IMR-90 (cell line): ENCODE results near the gene IMPG2. TPM values are rescaled to one million over a fixed set of nuclear protein-coding genes. Genes with fewer than 3 reads are reported as not detected.

Experiments used
- ATAC-seq: fragments of 200-7000 bp; cut with Tn5 transposase; 2 replicates; pipeline ENCODE4 v1.9.1; 2020; ENCODE audit warnings: low read depth, mild to moderate bottlenecking, moderate library complexity
- BruUV-seq: library from RNA; stranded (reverse); fragments of 400-500 nt; replicated peaks from 2 replicates; lab custom pipeline; 2021; lab: Mats Ljungman, UMichigan
- CTCF ChIA-PET: fragments of 300-600 bp; formaldehyde crosslinking; extraction: SDS; loops from one replicate; lab custom pipeline; 2021; ENCODE audit warnings: antibody characterized with exemption; lab: Yijun Ruan, JAX
- POLR2A ChIA-PET: fragments of 300-600 bp; sonication (Branson Sonifier 250); formaldehyde crosslinking; loops from one replicate; lab custom pipeline; 2022; ENCODE audit warnings: antibody characterized with exemption; ENCODE audit not compliant: unreplicated experiment; lab: Charles Lee
- DNase-seq: peaks from one replicate; pipeline ENCODE4 v3.0.0; 2013
- H2AFZ ChIP-seq: replicated peaks from 2 replicates; pipeline ENCODE3; 2013; ENCODE audit warnings: low read length, mild to moderate bottlenecking; ENCODE audit not compliant: poor library complexity
- H2AK5ac ChIP-seq: 2 replicates; pipeline ENCODE4 v1.6.1; 2013; ENCODE audit warnings: low read depth, low read length, inconsistent platforms
- H2AK9ac ChIP-seq: replicated peaks from 2 replicates; pipeline ENCODE3; 2013; ENCODE audit warnings: mild to moderate bottlenecking, low read depth, low read length, moderate library complexity; ENCODE audit not compliant: poor library complexity
- H2BK120ac ChIP-seq: 2 replicates; pipeline ENCODE4 v1.6.1; 2013; ENCODE audit warnings: low read depth, low read length, inconsistent platforms
- H2BK15ac ChIP-seq: 3 replicates; pipeline ENCODE4 v1.6.1; 2013; ENCODE audit warnings: low read depth, low read length, inconsistent platforms
- H2BK20ac ChIP-seq: 2 replicates; pipeline ENCODE4 v1.6.1; 2013; ENCODE audit warnings: low read depth, mild to moderate bottlenecking, inconsistent platforms, low read length, moderate library complexity
- H2BK5ac ChIP-seq: 2 replicates; pipeline ENCODE4 v1.6.1; 2013; ENCODE audit warnings: mild to moderate bottlenecking, low read depth, low read length, inconsistent platforms; ENCODE audit not compliant: poor library complexity, severe bottlenecking
- H3K14ac ChIP-seq: replicated peaks from 2 replicates; pipeline ENCODE4 v1.6.1; 2013; ENCODE audit warnings: low read depth, low read length, inconsistent platforms
- H3K18ac ChIP-seq: 2 replicates; pipeline ENCODE4 v1.6.1; 2013; ENCODE audit warnings: low read depth, low read length, control low read depth
- H3K23ac ChIP-seq: 2 replicates; pipeline ENCODE4 v1.6.1; 2013; ENCODE audit warnings: low read depth, low read length, inconsistent platforms
- H3K27ac ChIP-seq: 2 replicates; pipeline ENCODE4 v1.5.1; 2013; ENCODE audit warnings: mild to moderate bottlenecking, control low read depth, low read length; ENCODE audit not compliant: insufficient read depth
- H3K27me3 ChIP-seq: 2 replicates; pipeline ENCODE4 v1.6.1; 2013; ENCODE audit warnings: low read length; ENCODE audit not compliant: control insufficient read depth, insufficient read depth
- H3K36me3 ChIP-seq: 2 replicates; pipeline ENCODE4 v1.6.1; 2013; ENCODE audit warnings: low read length, mixed read lengths; ENCODE audit not compliant: control insufficient read depth, insufficient read depth
- H3K4ac ChIP-seq: 2 replicates; pipeline ENCODE4 v1.6.1; 2013; ENCODE audit warnings: low read depth, low read length, inconsistent platforms
- H3K4me1 ChIP-seq: 2 replicates; pipeline ENCODE4 v1.6.1; 2013; ENCODE audit warnings: low read length, mixed read lengths; ENCODE audit not compliant: control insufficient read depth, insufficient read depth
- H3K4me2 ChIP-seq: 2 replicates; pipeline ENCODE4 v1.6.1; 2013; ENCODE audit warnings: low read depth, mild to moderate bottlenecking, control low read depth, low read length, moderate library complexity
- H3K4me3 ChIP-seq: 2 replicates; pipeline ENCODE4 v1.5.1; 2013; ENCODE audit warnings: low read depth, mild to moderate bottlenecking, control low read depth, low read length, moderate library complexity; ENCODE audit not compliant: insufficient read depth
- H3K56ac ChIP-seq: 2 replicates; pipeline ENCODE4 v1.6.1; 2013; ENCODE audit warnings: low read length, inconsistent platforms; ENCODE audit not compliant: insufficient read depth; ENCODE audit errors: extremely low read depth
- H3K79me1 ChIP-seq, 2 experiments: 2 replicates each; pipeline ENCODE4 v1.6.1; 2013; ENCODE audit warnings: low read length in 2 of 2, inconsistent platforms in 1 of 2, low read depth in 1 of 2
- H3K9ac ChIP-seq: 2 replicates; pipeline ENCODE4 v1.6.1; 2013; ENCODE audit warnings: low read depth, low read length, control low read depth
- H3K9me1 ChIP-seq: 2 replicates; pipeline ENCODE4 v1.6.1; 2013; ENCODE audit warnings: low read length, inconsistent platforms; ENCODE audit not compliant: insufficient read depth
- H3K9me3 ChIP-seq: 2 replicates; pipeline ENCODE4 v1.6.1; 2013; ENCODE audit warnings: low read length; ENCODE audit not compliant: control insufficient read depth, insufficient read depth
- H4K20me1 ChIP-seq: 2 replicates; pipeline ENCODE4 v1.6.1; 2013; ENCODE audit warnings: low read length, inconsistent platforms; ENCODE audit not compliant: insufficient read depth
- H4K5ac ChIP-seq: 2 replicates; pipeline ENCODE4 v1.6.1; 2013; ENCODE audit warnings: mild to moderate bottlenecking, low read depth, low read length, control low read depth
- H4K8ac ChIP-seq, 2 experiments: 2 replicates each; pipeline ENCODE4 v1.6.1; 2013; ENCODE audit warnings: low read depth in 2 of 2, low read length in 2 of 2, control low read depth in 1 of 2, inconsistent platforms in 1 of 2
- H4K91ac ChIP-seq: 2 replicates; pipeline ENCODE4 v1.6.1; 2013; ENCODE audit warnings: low read depth, low read length, inconsistent platforms; ENCODE audit not compliant: insufficient read depth
- BHLHE40 ChIP-seq: fragments of 150-350 bp; IDR thresholded peaks from 2 replicates; pipeline ENCODE4 v1.6.1; 2016; ENCODE audit warnings: mild to moderate bottlenecking, low read depth, low read length
- FOS ChIP-seq: fragments of 150-350 bp; IDR thresholded peaks from 2 replicates; pipeline ENCODE4 v1.6.1; 2016; ENCODE audit warnings: low read depth, low read length
- MAFK ChIP-seq: IDR thresholded peaks from 2 replicates; pipeline ENCODE4 v1.6.1; 2012; ENCODE audit warnings: low read depth, low read length, improper control_type of control experiment
- MAZ ChIP-seq: IDR thresholded peaks from 2 replicates; pipeline ENCODE4 v1.6.1; 2012; ENCODE audit warnings: low read depth, mild to moderate bottlenecking, low read length, improper control_type of control experiment, moderate library complexity, borderline replicate concordance
- MXI1 ChIP-seq: IDR thresholded peaks from 2 replicates; pipeline ENCODE4 v1.6.1; 2012; ENCODE audit warnings: low read depth, mild to moderate bottlenecking, low read length, moderate library complexity, borderline replicate concordance
- NFE2L2 ChIP-seq: fragments of 150-350 bp; IDR thresholded peaks from 2 replicates; pipeline ENCODE4 v1.6.1; 2016; ENCODE audit warnings: low read depth, mild to moderate bottlenecking, low read length
- POLR2A ChIP-seq: IDR thresholded peaks from 2 replicates; pipeline ENCODE4 v1.6.1; 2012; ENCODE audit warnings: mild to moderate bottlenecking, low read depth, low read length
- RCOR1 ChIP-seq: IDR thresholded peaks from 2 replicates; pipeline ENCODE4 v1.6.1; 2012; ENCODE audit warnings: mild to moderate bottlenecking, low read length, improper control_type of control experiment; ENCODE audit not compliant: insufficient replicate concordance
- RFX5 ChIP-seq: IDR thresholded peaks from 2 replicates; pipeline ENCODE4 v1.8.0; 2012; ENCODE audit warnings: low read depth, mild to moderate bottlenecking, low read length, moderate library complexity
- WGBS, 2 experiments: methylation state at CpG; one replicate each; pipeline versions ENCODE4 v1.1.5 to v1.1.7; 2013; ENCODE audit warnings: missing lambda C conversion rate in 2 of 2; ENCODE audit not compliant: insufficient read length in 1 of 2; ENCODE audit errors: extremely low coverage in 2 of 2; 5-methylcytosine and 5-hydroxymethylcytosine counted together
- dilution Hi-C: fragments of 300-500 bp; cut with HindIII; formaldehyde crosslinking; loops from one replicate; pipeline ENCODE4 v1.14.3; 2018; ENCODE audit warnings: low sequenced_read_pairs; ENCODE audit not compliant: unreplicated experiment
- in situ Hi-C: fragments of 300-500 bp; cut with MboI; formaldehyde crosslinking; loops from 3 replicates; pipeline ENCODE4 v1.14.3; 2019; ENCODE audit warnings: low sequenced_read_pairs, inconsistent platforms, mixed read lengths
- intact Hi-C: fragments of 100-400 bp; cut with micrococcal nuclease; formaldehyde crosslinking; loops from 2 replicates; pipeline ENCODE4 v1.10.0; 2022
- polyA plus RNA-seq, 3 experiments: library from polyadenylated mRNA; depleted of rRNA; stranded (reverse); fragments of >200 nt; gene quantifications; 2 replicates each; pipeline ENCODE4 v1.2.3, GENCODE V29; 2012; ENCODE audit warnings: low replicate concordance in 1 of 3
- total RNA-seq: library from RNA; depleted of rRNA; stranded (reverse); fragments of >200 nt; gene quantifications from 2 replicates; pipeline ENCODE4 v1.2.3, GENCODE V29; 2012
- TF ChIP-seq, protein P1 (sequence below): fragments of 150-350 bp; IDR thresholded peaks from 2 replicates; pipeline ENCODE4 v1.6.1; 2017; ENCODE audit warnings: mild to moderate bottlenecking, antibody characterized with exemption, low read length, low read depth
- TF ChIP-seq, protein P2 (sequence below): conservative IDR thresholded peaks from 2 replicates; pipeline ENCODE4 v1.5.1; 2012; ENCODE audit warnings: mild to moderate bottlenecking, low read depth, low read length, improper control_type of control experiment
- TF ChIP-seq, protein P3 (sequence below): fragments of 150-350 bp; IDR thresholded peaks from 2 replicates; pipeline ENCODE4 v1.6.1; 2016; ENCODE audit warnings: low read depth, mild to moderate bottlenecking, low read length, moderate library complexity, borderline replicate concordance

IMPG2 gene
- total and polyA plus RNA-seq, 2 of the 4 experiments (the other 2 are of a cell fraction) = 0.10 to 0.18 TPM

DNA sequence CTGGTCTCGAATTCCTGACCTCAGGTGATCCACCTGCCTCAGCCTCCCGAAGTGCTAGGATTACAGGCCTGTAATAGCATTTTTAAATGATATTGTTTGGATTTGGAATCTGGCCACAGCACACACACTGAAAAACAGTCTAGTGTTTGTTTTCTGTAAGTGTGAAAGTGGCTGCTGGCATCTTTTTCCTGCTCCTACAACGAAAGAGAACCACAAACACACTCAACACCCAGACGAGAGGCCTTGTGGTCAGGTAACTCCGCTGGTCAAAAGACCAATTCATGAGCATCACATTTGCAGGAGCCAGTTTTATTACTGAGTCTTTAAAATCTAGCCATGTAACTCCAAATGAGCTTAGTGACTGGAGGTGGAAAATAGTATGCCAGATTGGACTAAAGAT lies 50.2 kb downstream of the IMPG2 start:
- ATAC-seq (no peak), DNase-seq (no peak)
- Histone ChIP-seq H2AFZ (no peak overlapping the region), H3K27me3 (no peaks in the 10 kb centered on the region), H2BK15ac (no peak overlapping the region), H2BK120ac (no peak overlapping the region), H4K91ac (no peak overlapping the region), H3K4ac (no peak overlapping the region), H3K79me1 (no peaks in the 10 kb centered on the region), H3K4me2 (no peak overlapping the region), H2AK5ac (no peak overlapping the region), H3K56ac (no peak overlapping the region), H3K9ac (no peak overlapping the region), H3K9me1 (0 out of 2 replicates have a peak, but pooled peaks cover 3% of the 10 kb centered on the region), H4K5ac (no peak overlapping the region), H3K23ac (no peak overlapping the region), H3K4me1 (peaks cover 2% of the 10 kb centered on the region; the same call in 1 of the 2 replicates), H2BK20ac (no peak overlapping the region), H4K20me1 (no peaks in the 10 kb centered on the region), H3K27ac (no peak overlapping the region), H2AK9ac (no peak overlapping the region), H3K36me3 (no peaks in the 10 kb centered on the region), H3K9me3 (no peaks in the 10 kb centered on the region), H3K18ac (no peak overlapping the region), H3K4me3 (no peak overlapping the region), H3K14ac (no peak overlapping the region), H2BK5ac (no peak overlapping the region), H4K8ac (no peak overlapping the region)
- dilution Hi-C loops = no loop called here
- no TSS peak for BruUV-seq
- WGBS, 2 experiments = 80% methylated on average over 1 of the region's 5 CpGs; no CpG with 5 or more reads in 1 of the 2 experiments
- no peak for TF ChIP-seq POLR2A
- TF ChIP-seq BHLHE40 = no peak
- TF ChIP-seq MXI1 = no peak
- no peak for TF ChIP-seq FOS
- no peak for TF ChIP-seq MAFK
- no peak for TF ChIP-seq RCOR1
- TF ChIP-seq, protein P1, sequence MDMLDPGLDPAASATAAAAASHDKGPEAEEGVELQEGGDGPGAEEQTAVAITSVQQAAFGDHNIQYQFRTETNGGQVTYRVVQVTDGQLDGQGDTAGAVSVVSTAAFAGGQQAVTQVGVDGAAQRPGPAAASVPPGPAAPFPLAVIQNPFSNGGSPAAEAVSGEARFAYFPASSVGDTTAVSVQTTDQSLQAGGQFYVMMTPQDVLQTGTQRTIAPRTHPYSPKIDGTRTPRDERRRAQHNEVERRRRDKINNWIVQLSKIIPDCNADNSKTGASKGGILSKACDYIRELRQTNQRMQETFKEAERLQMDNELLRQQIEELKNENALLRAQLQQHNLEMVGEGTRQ = no peak
- TF ChIP-seq, protein P2, sequence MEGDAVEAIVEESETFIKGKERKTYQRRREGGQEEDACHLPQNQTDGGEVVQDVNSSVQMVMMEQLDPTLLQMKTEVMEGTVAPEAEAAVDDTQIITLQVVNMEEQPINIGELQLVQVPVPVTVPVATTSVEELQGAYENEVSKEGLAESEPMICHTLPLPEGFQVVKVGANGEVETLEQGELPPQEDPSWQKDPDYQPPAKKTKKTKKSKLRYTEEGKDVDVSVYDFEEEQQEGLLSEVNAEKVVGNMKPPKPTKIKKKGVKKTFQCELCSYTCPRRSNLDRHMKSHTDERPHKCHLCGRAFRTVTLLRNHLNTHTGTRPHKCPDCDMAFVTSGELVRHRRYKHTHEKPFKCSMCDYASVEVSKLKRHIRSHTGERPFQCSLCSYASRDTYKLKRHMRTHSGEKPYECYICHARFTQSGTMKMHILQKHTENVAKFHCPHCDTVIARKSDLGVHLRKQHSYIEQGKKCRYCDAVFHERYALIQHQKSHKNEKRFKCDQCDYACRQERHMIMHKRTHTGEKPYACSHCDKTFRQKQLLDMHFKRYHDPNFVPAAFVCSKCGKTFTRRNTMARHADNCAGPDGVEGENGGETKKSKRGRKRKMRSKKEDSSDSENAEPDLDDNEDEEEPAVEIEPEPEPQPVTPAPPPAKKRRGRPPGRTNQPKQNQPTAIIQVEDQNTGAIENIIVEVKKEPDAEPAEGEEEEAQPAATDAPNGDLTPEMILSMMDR = no peak
- no peak for TF ChIP-seq RFX5
- no peak for TF ChIP-seq NFE2L2
- TF ChIP-seq MAZ = no peak
- TF ChIP-seq, protein P3, sequence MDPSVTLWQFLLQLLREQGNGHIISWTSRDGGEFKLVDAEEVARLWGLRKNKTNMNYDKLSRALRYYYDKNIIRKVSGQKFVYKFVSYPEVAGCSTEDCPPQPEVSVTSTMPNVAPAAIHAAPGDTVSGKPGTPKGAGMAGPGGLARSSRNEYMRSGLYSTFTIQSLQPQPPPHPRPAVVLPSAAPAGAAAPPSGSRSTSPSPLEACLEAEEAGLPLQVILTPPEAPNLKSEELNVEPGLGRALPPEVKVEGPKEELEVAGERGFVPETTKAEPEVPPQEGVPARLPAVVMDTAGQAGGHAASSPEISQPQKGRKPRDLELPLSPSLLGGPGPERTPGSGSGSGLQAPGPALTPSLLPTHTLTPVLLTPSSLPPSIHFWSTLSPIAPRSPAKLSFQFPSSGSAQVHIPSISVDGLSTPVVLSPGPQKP = no peak
- in situ Hi-C loops = no loop called here
- POLR2A ChIA-PET = no interaction called here
- CTCF ChIA-PET = no interaction called here
- intact Hi-C loops = no loop called here
